ENCODE results near the gene DPAGT1.

GRCh38 chr11:119062779-119063178 is 38.9 kb downstream of the DPAGT1 start:
- TF ChIP-seq REST (IDR thresholded peaks at IDR 0.05; ENCODE audit: insufficient read depth in 1 of 2, low read depth in 2 of 2, low read length in 2 of 2) = no peak
- no peak for TF ChIP-seq POLR2AphosphoS5 (IDR thresholded peaks at IDR 0.05; ENCODE audit: low read depth, low read length)
